ENCODE results near the gene ZBTB46. TPM values are rescaled to one million over a fixed set of nuclear protein-coding genes. Genes with fewer than 3 reads are reported as not detected.

The ZBTB46 gene
- total RNA-seq, 1 experiment from 2014 or later, result 27.1 TPM

DNA sequence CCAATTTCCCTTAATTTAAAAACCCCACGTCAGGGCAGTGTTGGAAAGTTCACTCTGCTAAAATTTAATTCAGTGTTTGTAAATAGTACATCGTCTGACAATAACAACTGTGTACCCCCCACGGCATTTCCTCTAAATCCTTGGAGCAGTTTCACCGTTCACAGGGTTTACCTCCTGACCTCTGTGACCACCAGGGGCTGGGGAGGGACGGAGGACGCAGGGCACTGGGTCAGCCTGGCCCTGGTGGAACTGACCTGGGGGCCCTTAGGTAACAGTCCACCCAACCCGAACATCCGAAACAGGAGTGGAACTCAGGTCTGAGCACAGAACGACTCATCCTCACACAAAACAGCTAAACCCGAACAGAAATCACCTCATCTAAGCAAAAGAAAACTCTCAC, 2.1 kb downstream of the ZBTB46 start:
- Histone ChIP-seq H3K27me3 (ENCODE audit: insufficient read depth, low read length) (peaks cover 4% of the 10 kb centered on the region; the same call in 1 of the 2 replicates), H3T11ph (ENCODE audit: low read length) (no peak overlapping the region), H2BK120ac (ENCODE audit: low read depth, low read length, poor library complexity, severe bottlenecking) (no peak overlapping the region), H3K79me1 (ENCODE audit: insufficient read depth, low read depth, low read length, poor library complexity, severe bottlenecking) (peaks cover 4% of the 10 kb centered on the region), H4K5ac (ENCODE audit: insufficient read length, low read depth, low read length) (no peak overlapping the region), H4K91ac (ENCODE audit: insufficient read length, low read depth, low read length) (no peak overlapping the region), H2AK5ac (ENCODE audit: insufficient read length, low read length) (no peak overlapping the region), H3K27ac (ENCODE audit: insufficient read length, low read depth, low read length) (no peak overlapping the region), H4K8ac (replicated peaks; ENCODE audit: insufficient read length, low read depth, low read length) (no peak overlapping the region), H3K14ac (ENCODE audit: insufficient read depth, low read length) (no peak overlapping the region), H3K4ac (ENCODE audit: low read depth, low read length) (no peak overlapping the region), H3K23ac (ENCODE audit: insufficient read length, low read depth, low read length) (no peak overlapping the region), H2AFZ (ENCODE audit: low read length) (no peak overlapping the region), H3K18ac (ENCODE audit: insufficient read length, low read depth, low read length) (no peak overlapping the region), H2BK20ac (ENCODE audit: low read depth, low read length, poor library complexity, severe bottlenecking) (no peak overlapping the region), H3K56ac (ENCODE audit: insufficient read length, low read depth, low read length) (no peak overlapping the region), H3K9me3 (ENCODE audit: control insufficient read depth, low read depth, low read length) (no peaks in the 10 kb centered on the region), H2BK15ac (ENCODE audit: low read depth, low read length) (no peak overlapping the region), H2BK5ac (ENCODE audit: insufficient read length, low read length) (no peak overlapping the region), H2BK12ac (ENCODE audit: insufficient read length, low read depth, low read length) (no peak overlapping the region), H3K79me2 (ENCODE audit: insufficient read depth, low read length) (peaks cover 11% of the 10 kb centered on the region; the same call in 1 of the 2 replicates), H3K23me2 (ENCODE audit: insufficient read length, low read depth, low read length, poor library complexity, severe bottlenecking) (peaks cover 8% of the 10 kb centered on the region), H3K4me2 (ENCODE audit: insufficient read depth, insufficient read length, low read length) (peak overlapping the region; percentile 65), H3K4me1 (ENCODE audit: insufficient read depth, low read length) (peaks cover 4% of the 10 kb centered on the region; the same call in 1 of the 2 replicates), H3K9ac (ENCODE audit: extremely low read depth, insufficient read length, low read length) (no peak overlapping the region), H4K20me1 (ENCODE audit: control insufficient read depth, insufficient read depth, insufficient read length) (no peaks in the 10 kb centered on the region)
- no peak overlapping the region for H3K27ac Mint-ChIP-seq
- peak overlapping the region; percentile 84 to 87 for H3K4me3 Mint-ChIP-seq
- H3K4me1 Mint-ChIP-seq, result peaks cover 29 to 32% of the 10 kb centered on the region in 2 experiments
- DNase-seq, result no peak
- H3K36me3 Mint-ChIP-seq (ENCODE audit: insufficient read depth in 1 of 3, low read depth in 3 of 3), result no peaks in the 10 kb centered on the region; a peak in 4 of 7 replicates
- H3K9me3 Mint-ChIP-seq, result no peaks in the 10 kb centered on the region; a peak in 2 of 5 replicates
- no CpG with 5 or more reads among the region's 10 CpGs for WGBS (ENCODE audit: extremely low coverage, insufficient read length, low lambda C conversion rate)
- TF ChIP-seq, protein P1, sequence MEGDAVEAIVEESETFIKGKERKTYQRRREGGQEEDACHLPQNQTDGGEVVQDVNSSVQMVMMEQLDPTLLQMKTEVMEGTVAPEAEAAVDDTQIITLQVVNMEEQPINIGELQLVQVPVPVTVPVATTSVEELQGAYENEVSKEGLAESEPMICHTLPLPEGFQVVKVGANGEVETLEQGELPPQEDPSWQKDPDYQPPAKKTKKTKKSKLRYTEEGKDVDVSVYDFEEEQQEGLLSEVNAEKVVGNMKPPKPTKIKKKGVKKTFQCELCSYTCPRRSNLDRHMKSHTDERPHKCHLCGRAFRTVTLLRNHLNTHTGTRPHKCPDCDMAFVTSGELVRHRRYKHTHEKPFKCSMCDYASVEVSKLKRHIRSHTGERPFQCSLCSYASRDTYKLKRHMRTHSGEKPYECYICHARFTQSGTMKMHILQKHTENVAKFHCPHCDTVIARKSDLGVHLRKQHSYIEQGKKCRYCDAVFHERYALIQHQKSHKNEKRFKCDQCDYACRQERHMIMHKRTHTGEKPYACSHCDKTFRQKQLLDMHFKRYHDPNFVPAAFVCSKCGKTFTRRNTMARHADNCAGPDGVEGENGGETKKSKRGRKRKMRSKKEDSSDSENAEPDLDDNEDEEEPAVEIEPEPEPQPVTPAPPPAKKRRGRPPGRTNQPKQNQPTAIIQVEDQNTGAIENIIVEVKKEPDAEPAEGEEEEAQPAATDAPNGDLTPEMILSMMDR (conservative IDR thresholded peaks at IDR 0.05), result peak; percentile 32; the same call in 1 of the 3 replicates
- peaks cover 34% of the 10 kb centered on the region for H3K27me3 Mint-ChIP-seq (ENCODE audit: low read depth)
